Measurements from ENCODE around the gene IKBKG.
A peak's percentile ranks its signal among the peaks of the same experiment; 100 is the strongest.

Gene IKBKG

DNA sequence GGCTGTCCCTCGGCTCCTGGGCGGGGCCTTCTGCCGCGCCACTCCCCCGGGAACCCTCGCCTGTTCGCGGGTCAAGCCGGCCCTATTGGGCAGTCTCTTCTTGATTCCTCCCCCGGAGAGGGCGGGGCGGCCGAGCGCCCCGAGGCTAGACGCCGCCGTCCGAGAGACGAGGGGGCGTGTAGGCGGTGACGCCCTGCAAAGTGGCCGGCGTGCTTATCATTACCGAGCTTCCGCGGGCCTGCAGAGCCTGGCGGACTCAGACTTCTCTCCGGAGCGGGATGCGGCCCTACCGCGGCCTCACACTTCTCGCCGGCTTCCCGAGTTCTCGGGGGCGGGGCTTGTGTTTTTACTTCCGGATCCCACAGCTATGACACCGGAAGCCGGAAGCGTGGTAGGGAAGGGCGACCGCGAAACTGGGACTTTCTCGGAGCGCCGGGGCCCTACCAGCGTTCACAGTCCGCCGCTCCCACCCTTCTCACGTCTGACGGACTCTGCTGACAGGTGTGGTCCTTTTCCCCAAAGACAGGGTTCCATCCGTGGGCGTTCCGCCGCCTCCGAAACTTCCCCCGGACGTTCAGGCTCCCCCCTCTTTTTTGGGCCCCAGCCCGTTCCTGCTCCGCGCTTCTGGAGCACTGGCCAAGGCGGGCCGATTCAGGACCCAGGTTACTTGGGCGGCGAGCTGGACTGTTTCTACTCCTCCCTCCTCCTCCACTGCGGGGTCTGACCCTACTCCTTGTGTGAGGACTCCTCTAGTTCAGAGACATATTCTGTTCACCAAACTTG lies at the start of gene IKBKG (continued):
- TF ChIP-seq, protein P1, sequence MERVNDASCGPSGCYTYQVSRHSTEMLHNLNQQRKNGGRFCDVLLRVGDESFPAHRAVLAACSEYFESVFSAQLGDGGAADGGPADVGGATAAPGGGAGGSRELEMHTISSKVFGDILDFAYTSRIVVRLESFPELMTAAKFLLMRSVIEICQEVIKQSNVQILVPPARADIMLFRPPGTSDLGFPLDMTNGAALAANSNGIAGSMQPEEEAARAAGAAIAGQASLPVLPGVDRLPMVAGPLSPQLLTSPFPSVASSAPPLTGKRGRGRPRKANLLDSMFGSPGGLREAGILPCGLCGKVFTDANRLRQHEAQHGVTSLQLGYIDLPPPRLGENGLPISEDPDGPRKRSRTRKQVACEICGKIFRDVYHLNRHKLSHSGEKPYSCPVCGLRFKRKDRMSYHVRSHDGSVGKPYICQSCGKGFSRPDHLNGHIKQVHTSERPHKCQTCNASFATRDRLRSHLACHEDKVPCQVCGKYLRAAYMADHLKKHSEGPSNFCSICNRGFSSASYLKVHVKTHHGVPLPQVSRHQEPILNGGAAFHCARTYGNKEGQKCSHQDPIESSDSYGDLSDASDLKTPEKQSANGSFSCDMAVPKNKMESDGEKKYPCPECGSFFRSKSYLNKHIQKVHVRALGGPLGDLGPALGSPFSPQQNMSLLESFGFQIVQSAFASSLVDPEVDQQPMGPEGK (tag by site-specific recombination; IDR thresholded peaks at IDR 0.05) = 0 out of 2 replicates have a peak, but pooled peaks have one; percentile 43
- TF ChIP-seq KLF9 (tag by site-specific recombination; IDR thresholded peaks at IDR 0.05; ENCODE audit: low read depth) = peak; percentile 87
- peak; percentile 94 for TF ChIP-seq ZNF335 (tag by site-specific recombination; conservative IDR thresholded peaks at IDR 0.05)
- peak; percentile 22; the same call in 1 of the 2 replicates for TF ChIP-seq ZNF692 (tag by site-specific recombination; IDR thresholded peaks at IDR 0.05)
- TF ChIP-seq ZNF654 (tag by site-specific recombination; IDR thresholded peaks at IDR 0.05; ENCODE audit: low read depth) = no peak
- peak; percentile 89 for TF ChIP-seq KLF8 (tag by site-specific recombination; IDR thresholded peaks at IDR 0.05)
- TF ChIP-seq ZNF561 (tag by site-specific recombination; IDR thresholded peaks at IDR 0.05; ENCODE audit: borderline replicate concordance) = 0 out of 2 replicates have a peak, but pooled peaks have one; percentile 28
- TF ChIP-seq ZNF398 (tag by site-specific recombination; IDR thresholded peaks at IDR 0.05) = peak; percentile 44; the same call in 1 of the 2 replicates
- TF ChIP-seq ZSCAN30 (tag by site-specific recombination; IDR thresholded peaks at IDR 0.05) = peak; percentile 92
- peak; percentile 58; the same call in 1 of the 2 replicates for TF ChIP-seq ZBTB20 (tag by site-specific recombination; IDR thresholded peaks at IDR 0.05)
- TF ChIP-seq ZFHX2 (tag by site-specific recombination; conservative IDR thresholded peaks at IDR 0.05) = peak; percentile 54
- TF ChIP-seq ZNF518A (tag by site-specific recombination; conservative IDR thresholded peaks at IDR 0.05; ENCODE audit: low read depth) = peak; percentile 85
- no peak for TF ChIP-seq MYNN (tag by site-specific recombination; IDR thresholded peaks at IDR 0.05; ENCODE audit: borderline replicate concordance)
- TF ChIP-seq ZNF184 (tag by site-specific recombination; IDR thresholded peaks at IDR 0.05) = no peak
- peak; percentile 77; the same call in 1 of the 2 replicates for TF ChIP-seq ZXDB (tag by site-specific recombination; IDR thresholded peaks at IDR 0.05)
- TF ChIP-seq, protein P2, sequence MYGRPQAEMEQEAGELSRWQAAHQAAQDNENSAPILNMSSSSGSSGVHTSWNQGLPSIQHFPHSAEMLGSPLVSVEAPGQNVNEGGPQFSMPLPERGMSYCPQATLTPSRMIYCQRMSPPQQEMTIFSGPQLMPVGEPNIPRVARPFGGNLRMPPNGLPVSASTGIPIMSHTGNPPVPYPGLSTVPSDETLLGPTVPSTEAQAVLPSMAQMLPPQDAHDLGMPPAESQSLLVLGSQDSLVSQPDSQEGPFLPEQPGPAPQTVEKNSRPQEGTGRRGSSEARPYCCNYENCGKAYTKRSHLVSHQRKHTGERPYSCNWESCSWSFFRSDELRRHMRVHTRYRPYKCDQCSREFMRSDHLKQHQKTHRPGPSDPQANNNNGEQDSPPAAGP (tag by site-specific recombination; IDR thresholded peaks at IDR 0.05) = peak; percentile 60
- TF ChIP-seq ZNF629 (tag by site-specific recombination; IDR thresholded peaks at IDR 0.05) = 0 out of 2 replicates have a peak, but pooled peaks have one; percentile 34
- TF ChIP-seq ZBTB11 (tag by site-specific recombination; conservative IDR thresholded peaks at IDR 0.05; ENCODE audit: low read depth) = peak; percentile 95
- TF ChIP-seq ZNF221 (tag by site-specific recombination; IDR thresholded peaks at IDR 0.05; ENCODE audit: borderline replicate concordance) = no peak
- no peak; the same call in 1 of the 2 replicates for TF ChIP-seq GLIS2 (tag by site-specific recombination; IDR thresholded peaks at IDR 0.05)
- TF ChIP-seq ZBTB8A (tag by site-specific recombination; IDR thresholded peaks at IDR 0.05) = peak; percentile 38
